ENCODE results near the gene ADAMTS20.

ADAMTS20 gene

GRCh38 chr12:43305065-43305464 lies 246.9 kb downstream of the ADAMTS20 start:
- POLR2A ChIA-PET = no interaction called here
- DNase-seq (ENCODE audit: extremely low spot score) = no peak
- CTCF ChIA-PET = no interaction called here
- TF ChIP-seq CTCF (IDR thresholded peaks at IDR 0.05; ENCODE audit: control extremely low read depth, extremely low read depth, low read depth, missing control alignments) = no peak

Data from GM10248 (cell line).